ENCODE data around the gene PGLYRP1. TPM values are rescaled to one million over a fixed set of nuclear protein-coding genes. Genes with fewer than 3 reads are reported as not detected.

Gene PGLYRP1
- total RNA-seq, 4 donors from 2014 or later: not detected

DNA sequence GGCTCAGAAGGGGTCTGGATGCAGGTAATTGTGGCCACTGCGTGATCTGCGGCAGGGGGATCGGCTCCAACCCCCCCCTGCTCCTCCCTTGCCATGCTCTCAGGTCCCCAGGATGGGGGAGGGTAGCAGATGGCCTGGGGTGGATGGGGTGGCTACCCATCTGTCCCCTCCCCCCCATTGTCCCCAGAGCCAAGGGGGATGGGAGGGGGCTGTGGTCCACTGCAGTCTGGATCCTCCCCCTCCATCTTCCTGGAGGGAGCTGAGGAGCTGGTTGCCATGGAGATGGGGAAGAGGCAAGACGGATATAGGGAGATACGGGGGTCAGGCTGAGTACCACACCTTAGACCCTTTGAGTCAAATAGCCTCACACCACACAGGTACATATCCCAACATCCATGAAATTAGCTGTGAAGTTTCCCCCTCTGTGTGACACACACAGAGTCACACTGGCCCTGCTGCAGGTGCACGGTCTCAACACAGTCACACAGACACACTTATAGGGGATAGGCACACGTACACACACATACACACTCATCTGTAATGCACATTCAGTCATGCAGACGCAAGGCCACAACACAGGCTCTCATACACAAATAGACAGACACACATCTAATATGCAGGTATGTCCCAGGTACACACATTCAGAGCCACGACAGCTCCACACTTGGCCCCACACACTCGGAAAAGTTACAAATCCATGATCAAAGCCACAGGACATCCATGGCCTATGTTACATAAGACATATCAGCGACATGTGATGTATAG, 47.4 kb downstream of the PGLYRP1 start:
- in situ Hi-C loops (cut with MboI; ENCODE audit: low sequenced_read_pairs in 4 of 4): no loop called here
- intact Hi-C loops (cut with DNase I; ENCODE audit: low total_unique reads): no loop called here
- ATAC-seq (no peak), DNase-seq (no peak)
- Histone ChIP-seq H3K4me3 (no peak overlapping the region), H3K36me3 (no peaks in the 10 kb centered on the region), H3K27ac (no peak overlapping the region), H3K4me1 (no peaks in the 10 kb centered on the region), H3K27me3 (peaks cover 44 to 50% (median 48%) of the 10 kb centered on the region in 3 donors), H3K9me3 (no peaks in the 10 kb centered on the region)
- TF ChIP-seq POLR2A (IDR thresholded peaks at IDR 0.05): no peak
- TF ChIP-seq, protein P1, sequence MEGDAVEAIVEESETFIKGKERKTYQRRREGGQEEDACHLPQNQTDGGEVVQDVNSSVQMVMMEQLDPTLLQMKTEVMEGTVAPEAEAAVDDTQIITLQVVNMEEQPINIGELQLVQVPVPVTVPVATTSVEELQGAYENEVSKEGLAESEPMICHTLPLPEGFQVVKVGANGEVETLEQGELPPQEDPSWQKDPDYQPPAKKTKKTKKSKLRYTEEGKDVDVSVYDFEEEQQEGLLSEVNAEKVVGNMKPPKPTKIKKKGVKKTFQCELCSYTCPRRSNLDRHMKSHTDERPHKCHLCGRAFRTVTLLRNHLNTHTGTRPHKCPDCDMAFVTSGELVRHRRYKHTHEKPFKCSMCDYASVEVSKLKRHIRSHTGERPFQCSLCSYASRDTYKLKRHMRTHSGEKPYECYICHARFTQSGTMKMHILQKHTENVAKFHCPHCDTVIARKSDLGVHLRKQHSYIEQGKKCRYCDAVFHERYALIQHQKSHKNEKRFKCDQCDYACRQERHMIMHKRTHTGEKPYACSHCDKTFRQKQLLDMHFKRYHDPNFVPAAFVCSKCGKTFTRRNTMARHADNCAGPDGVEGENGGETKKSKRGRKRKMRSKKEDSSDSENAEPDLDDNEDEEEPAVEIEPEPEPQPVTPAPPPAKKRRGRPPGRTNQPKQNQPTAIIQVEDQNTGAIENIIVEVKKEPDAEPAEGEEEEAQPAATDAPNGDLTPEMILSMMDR (IDR thresholded peaks at IDR 0.05 in 4 of 5, conservative IDR thresholded peaks at IDR 0.05 in 1 of 5): no peak

DNA sequence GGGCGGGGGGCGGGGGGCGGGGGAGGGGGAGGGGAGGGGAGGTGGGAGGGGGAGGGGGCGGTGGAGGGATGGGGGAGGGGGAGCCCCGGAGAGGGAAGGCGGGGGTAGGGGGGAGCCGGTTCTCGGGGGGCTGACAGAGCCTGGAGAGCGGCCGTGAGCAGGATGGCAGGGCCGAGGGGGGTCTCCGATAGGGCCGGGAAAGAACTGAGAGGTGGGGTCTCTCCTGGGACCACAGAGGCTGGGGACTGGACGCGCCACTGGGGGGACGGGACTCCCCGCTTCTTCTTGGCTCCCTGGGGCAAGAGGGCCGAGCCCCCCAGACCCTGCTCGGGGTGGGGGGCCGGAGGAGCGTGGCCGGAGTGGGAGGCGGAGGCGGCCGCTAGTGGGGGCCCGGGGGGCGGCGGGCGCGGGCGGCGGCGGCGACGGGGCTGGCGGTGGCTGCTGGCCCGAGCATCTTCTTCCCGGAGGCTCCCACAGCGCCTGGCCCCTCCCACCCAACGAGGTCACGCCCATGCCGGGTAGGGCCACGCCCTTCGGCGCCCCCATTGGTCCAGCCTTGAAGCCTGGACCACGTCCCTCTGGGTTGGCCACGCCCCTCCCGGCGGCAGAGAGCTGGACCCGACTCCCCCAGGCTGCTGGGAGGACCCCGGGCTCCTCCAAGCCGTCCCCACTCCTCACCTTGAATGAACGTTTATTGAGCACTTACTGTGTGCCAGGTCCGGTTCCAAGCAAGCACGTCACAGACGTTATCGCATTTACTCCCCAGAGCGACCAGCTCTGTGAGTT, 49.1 kb downstream of the PGLYRP1 start, which contains the start of gene NOVA2:
Gene NOVA2 (minus strand): TSS at position 313 of the 786 bp plus-strand sequence. CDS start 514 bp downstream, outside the sequence.
- peak; percentile 29 to 32 for DNase-seq
- Histone ChIP-seq H3K27me3 (peaks cover 57 to 59% (median 57%) of the 10 kb centered on the region in 3 donors), H3K4me3 (peak within 1 kb of the TSS; percentile 34 to 57 (median 44)), H3K36me3 (no peaks in the 10 kb centered on the region), H3K4me1 (peaks cover 0 to 3% of the 10 kb centered on the region in 2 donors), H3K9me3 (no peaks in the 10 kb centered on the region), H3K27ac (peak within 1 kb of the TSS; percentile 64 to 76 (median 75))
- peak; percentile 38 to 56 for TF ChIP-seq POLR2A (IDR thresholded peaks at IDR 0.05)
- TF ChIP-seq, protein P1 (IDR thresholded peaks at IDR 0.05 in 4 of 5, conservative IDR thresholded peaks at IDR 0.05 in 1 of 5): no peak
- peak; percentile 17 to 27 for ATAC-seq
- in situ Hi-C loops (cut with MboI; ENCODE audit: low sequenced_read_pairs in 4 of 4) (no loop called here), intact Hi-C loops (cut with DNase I; ENCODE audit: low total_unique reads) (no loop called here)

DNA sequence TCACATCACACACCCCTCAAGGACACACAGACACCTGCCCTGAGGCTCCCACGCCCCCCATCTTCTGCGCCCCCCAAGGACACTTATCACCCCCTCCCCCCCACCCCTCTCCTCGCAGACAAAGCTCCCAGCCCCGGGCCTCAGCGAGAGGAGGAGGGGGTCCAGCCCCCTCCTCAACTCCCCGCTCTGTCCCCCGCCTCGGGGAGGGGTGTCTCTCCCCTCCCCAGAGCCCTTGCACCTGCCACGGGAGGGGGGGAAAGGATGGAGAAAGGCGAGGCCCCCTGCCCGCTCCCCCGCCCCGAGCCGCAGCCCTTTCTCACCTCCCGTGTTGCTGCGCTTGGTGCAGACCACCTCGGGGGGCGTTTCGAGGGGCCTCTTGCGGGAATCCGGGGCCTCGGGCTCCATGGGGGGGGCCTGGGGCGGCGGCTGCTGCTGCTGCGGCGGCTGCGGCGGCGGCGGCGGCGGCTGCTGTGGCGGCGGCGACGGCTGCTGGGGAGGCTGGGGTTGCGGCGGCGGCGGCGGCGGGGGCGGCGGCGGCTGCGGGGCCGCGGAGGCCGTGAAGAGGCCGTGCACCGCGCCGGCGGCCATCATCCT, 49.8 kb downstream of the PGLYRP1 start:
- peak overlapping the region; percentile 30 to 57 (median 39) for H3K4me3 ChIP-seq
- H3K9me3 ChIP-seq: no peaks in the 10 kb centered on the region
- peak overlapping the region; percentile 14 to 75 (median 64) for H3K27ac ChIP-seq
- no peak for TF ChIP-seq POLR2A (IDR thresholded peaks at IDR 0.05)
- TF ChIP-seq, protein P1 (IDR thresholded peaks at IDR 0.05 in 4 of 5, conservative IDR thresholded peaks at IDR 0.05 in 1 of 5): no peak
- in situ Hi-C loops (cut with MboI; ENCODE audit: low sequenced_read_pairs in 4 of 4): no loop called here
- intact Hi-C loops (cut with DNase I; ENCODE audit: low total_unique reads): no loop called here
- DNase-seq: no peak
- peaks cover 0 to 3% of the 10 kb centered on the region in 2 donors for H3K4me1 ChIP-seq
- ATAC-seq: no peak
- peaks cover 57 to 59% (median 57%) of the 10 kb centered on the region in 3 donors for H3K27me3 ChIP-seq
- H3K36me3 ChIP-seq: no peaks in the 10 kb centered on the region

DNA sequence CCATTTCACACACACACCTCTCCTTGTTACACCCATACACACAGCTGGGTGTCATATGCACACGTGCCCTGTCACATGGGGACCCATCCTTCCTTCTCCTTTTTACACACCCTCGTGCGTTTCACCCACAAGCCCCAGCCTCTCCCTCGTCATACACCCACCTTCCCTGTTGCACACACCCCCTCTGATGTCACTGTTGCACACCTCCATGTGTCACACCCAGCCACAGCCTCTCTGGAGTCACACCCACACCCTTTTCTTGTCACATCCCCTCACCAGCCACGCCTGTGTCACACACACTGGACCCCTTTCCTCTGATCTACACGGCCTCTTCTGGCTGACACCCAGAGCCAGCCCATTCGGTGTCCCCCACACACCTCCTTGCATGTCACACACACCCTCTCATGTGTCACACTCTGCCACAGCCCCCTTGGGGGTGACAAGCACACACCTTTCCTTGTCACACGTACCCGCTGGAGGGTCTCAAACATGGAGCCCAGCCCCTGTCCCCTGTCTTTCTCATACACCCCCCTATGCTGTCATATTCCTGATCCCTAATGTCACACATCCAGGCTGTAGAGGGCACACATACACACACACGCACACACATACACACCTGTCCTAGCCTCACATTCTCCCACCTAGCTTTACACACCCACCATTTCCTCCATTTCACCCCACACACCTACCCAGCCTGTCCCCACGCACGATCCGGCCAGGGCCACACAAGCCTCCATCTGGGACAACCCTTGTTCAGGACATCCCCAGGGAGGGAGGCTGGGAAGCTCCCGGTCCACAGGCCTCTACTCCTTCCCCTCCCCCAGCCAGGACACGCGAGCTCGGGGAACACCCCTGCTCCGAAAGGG, 50.5 kb downstream of the PGLYRP1 start:
- Histone ChIP-seq H3K9me3 (no peaks in the 10 kb centered on the region), H3K27me3 (peaks cover 53 to 61% (median 59%) of the 10 kb centered on the region in 3 donors), H3K4me1 (peaks cover 0 to 3% of the 10 kb centered on the region in 2 donors), H3K4me3 (peak overlapping the region; percentile 30 to 57 (median 39)), H3K27ac (peak overlapping the region; percentile 14 to 75 (median 64)), H3K36me3 (no peaks in the 10 kb centered on the region)
- intact Hi-C loops (cut with DNase I; ENCODE audit: low total_unique reads): no loop called here
- in situ Hi-C loops (cut with MboI; ENCODE audit: low sequenced_read_pairs in 4 of 4): no loop called here
- ATAC-seq (peak in 1 of 2 donors; percentile 37), DNase-seq (no peak)
- TF ChIP-seq, protein P1 (IDR thresholded peaks at IDR 0.05 in 4 of 5, conservative IDR thresholded peaks at IDR 0.05 in 1 of 5): no peak
- TF ChIP-seq POLR2A (IDR thresholded peaks at IDR 0.05): peak; percentile 20 to 44
